CD4-positive, alpha-beta T cell (primary cell): ENCODE measurements around the gene CDK7. TPM values are rescaled to one million over a fixed set of nuclear protein-coding genes. Genes with fewer than 3 reads are reported as not detected.

Experiments used
- ATAC-seq: fragments of 200-7000 bp; cut with Tn5 transposase; one replicate; pipeline ENCODE4 v1.10.0; 2022; ENCODE audit warnings: mild to moderate bottlenecking; ENCODE audit not compliant: poor library complexity
- CTCF ChIA-PET: fragments of 350-600 bp; sonication (Branson Sonifier 250); formaldehyde crosslinking; loops from one replicate; lab custom pipeline; 2021; ENCODE audit warnings: antibody characterized with exemption, inconsistent platforms; lab: Charles Lee
- POLR2A ChIA-PET: fragments of 350-600 bp; sonication (Branson Sonifier 250); formaldehyde crosslinking; loops from one replicate; lab custom pipeline; 2021; ENCODE audit warnings: antibody characterized with exemption, inconsistent platforms; lab: Charles Lee
- DNase-seq, 14 experiments: peaks; one replicate each; pipeline ENCODE4 v3.0.0-alpha.2; 2013 to 2020; ENCODE audit warnings: mixed read lengths in 2 of 14
- H3K27ac ChIP-seq, 2 donors: one replicate each; pipeline versions ENCODE4 v1.5.1 to v1.7.0; 2013; ENCODE audit warnings: low read length in 2 of 2, low read depth in 1 of 2, mild to moderate bottlenecking in 1 of 2
- H3K27me3 ChIP-seq, 2 experiments: 1 replicate in 1 of 2; 2 replicates in 1 of 2; pipeline versions ENCODE4 v1.6.1 to v1.7.0; 2013; ENCODE audit warnings: low read length in 2 of 2, control low read depth in 1 of 2, mild to moderate bottlenecking in 1 of 2, moderate library complexity in 1 of 2; ENCODE audit not compliant: insufficient read depth in 2 of 2, control insufficient read depth in 1 of 2
- H3K36me3 ChIP-seq: one replicate; pipeline ENCODE4 v1.6.1; 2013; ENCODE audit warnings: low read length, control low read depth; ENCODE audit not compliant: insufficient read depth
- H3K4me1 ChIP-seq: one replicate; pipeline ENCODE4 v1.6.1; 2013; ENCODE audit warnings: low read length, control low read depth; ENCODE audit not compliant: insufficient read depth
- H3K4me3 ChIP-seq: one replicate; pipeline ENCODE4 v1.5.1; 2013; ENCODE audit warnings: mild to moderate bottlenecking, low read length, moderate library complexity
- H3K9me3 ChIP-seq, 2 experiments: 1 replicate in 1 of 2; 2 replicates in 1 of 2; pipeline versions ENCODE4 v1.6.1 to v1.7.0; 2013; ENCODE audit warnings: low read length in 2 of 2, mild to moderate bottlenecking in 2 of 2, control low read depth in 1 of 2, moderate library complexity in 1 of 2; ENCODE audit not compliant: control insufficient read depth in 1 of 2, insufficient read depth in 1 of 2
- H3K27ac Mint-ChIP-seq: one replicate; pipeline ENCODE4 v1.8.0; 2020; ENCODE audit warnings: mixed read lengths
- H3K27me3 Mint-ChIP-seq: one replicate; pipeline ENCODE4 v1.8.0; 2021; ENCODE audit warnings: mixed read lengths
- H3K36me3 Mint-ChIP-seq: one replicate; pipeline ENCODE4 v1.8.0; 2021; ENCODE audit warnings: low read depth, mixed read lengths
- H3K4me1 Mint-ChIP-seq: one replicate; pipeline ENCODE4 v1.8.0; 2021; ENCODE audit warnings: low read depth, mixed read lengths
- H3K4me3 Mint-ChIP-seq: one replicate; pipeline ENCODE4 v1.8.0; 2020; ENCODE audit warnings: mild to moderate bottlenecking, mixed read lengths
- H3K9me3 Mint-ChIP-seq: one replicate; pipeline ENCODE4 v1.8.0; 2020; ENCODE audit warnings: mixed read lengths
- CTCF ChIP-seq: fragments of 200-600 bp; IDR thresholded peaks from one replicate; pipeline ENCODE4 v1.8.0; 2022; ENCODE audit warnings: antibody characterized with exemption, mild to moderate bottlenecking
- intact Hi-C, 2 experiments: fragments of 100-400 bp; cut with DNase I in 1 of 2; cut with micrococcal nuclease in 1 of 2; formaldehyde crosslinking; loops; one replicate each; pipeline versions ENCODE4 v1.15.1 to v1.9.0; 2023 to 2025; cut with DNase I, micrococcal nuclease
- total RNA-seq, 174 experiments: library from RNA in 2 of 174; stranded (reverse) in 2 of 174; gene quantifications; one replicate each; pipeline ENCODE4 v1.2.3 and lab custom pipeline; 2021 to 2026

The CDK7 gene
- total RNA-seq, 2 experiments from 2014 or later, result 30.1 to 33.0 TPM

- intact Hi-C loops, result no loop called here
- Mint-ChIP-seq H3K9me3 (no peaks in the 10 kb centered on the region), H3K27me3 (no peaks in the 10 kb centered on the region), H3K4me3 (no peak overlapping the region), H3K36me3 (peaks cover 79% of the 10 kb centered on the region), H3K4me1 (peaks cover 5% of the 10 kb centered on the region), H3K27ac (no peak overlapping the region)
- no peak for ATAC-seq
- no peaks in the 10 kb centered on the region for H3K27me3 ChIP-seq
- H3K4me1 ChIP-seq, result no peaks in the 10 kb centered on the region
- DNase-seq, result no peak
- no peaks in the 10 kb centered on the region for H3K9me3 ChIP-seq
- no peak overlapping the region for H3K27ac ChIP-seq
- ChIA-PET POLR2A (no interaction called here), CTCF (interaction anchor here (0.7 kb wide), 1 partner anchor 47 kb away, joined by 4 read pairs; no protein-coding TSS in a partner anchor)
- H3K36me3 ChIP-seq, result peaks cover 41% of the 10 kb centered on the region
- TF ChIP-seq CTCF, result no peak
- no peak overlapping the region for H3K4me3 ChIP-seq
These were observed 34.2 kb downstream of the CDK7 start for GRCh38 chr5:69268899-69269298.

- Mint-ChIP-seq H3K4me1 (peaks cover 5% of the 10 kb centered on the region), H3K4me3 (no peak overlapping the region), H3K27me3 (no peaks in the 10 kb centered on the region), H3K36me3 (peaks cover 70% of the 10 kb centered on the region), H3K9me3 (no peaks in the 10 kb centered on the region), H3K27ac (no peak overlapping the region)
- Histone ChIP-seq H3K27me3 (no peaks in the 10 kb centered on the region), H3K27ac (no peak overlapping the region), H3K36me3 (peaks cover 38% of the 10 kb centered on the region), H3K4me1 (no peaks in the 10 kb centered on the region), H3K9me3 (no peaks in the 10 kb centered on the region), H3K4me3 (no peak overlapping the region)
- DNase-seq (no peak), ATAC-seq (no peak)
- no peak for TF ChIP-seq CTCF
- intact Hi-C loops, result no loop called here
- CTCF ChIA-PET, result no interaction called here
- POLR2A ChIA-PET, result interaction anchor here (0.6 to 1.7 kb wide), 3 partner anchors 8 to 64 kb away, joined by 3 read pairs; no protein-coding TSS in a partner anchor
These were observed 36.2 kb downstream of the CDK7 start for GRCh38 chr5:69270840-69271239.

DNA sequence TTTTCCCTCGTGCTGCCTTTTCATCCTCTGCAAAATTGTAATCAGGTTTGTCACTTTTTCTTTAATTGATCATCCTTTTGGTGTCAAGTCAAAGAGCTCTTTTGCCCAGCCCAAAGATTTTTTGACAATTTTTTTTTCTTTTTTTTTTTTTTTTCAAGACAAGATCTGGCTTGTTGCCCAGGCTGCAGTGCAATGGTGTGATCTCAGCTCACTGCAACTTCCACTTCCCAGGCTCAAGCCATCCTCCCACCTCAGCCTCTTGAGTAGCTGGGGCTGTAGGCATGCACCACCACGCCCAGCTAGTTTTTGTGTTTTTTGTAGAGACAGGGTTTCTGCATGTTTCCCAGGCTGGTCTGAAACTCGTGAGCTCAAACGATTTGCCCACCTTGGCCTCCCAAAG, 36.7 kb downstream of the CDK7 start:
- ChIA-PET CTCF (no interaction called here), POLR2A (interaction anchor here (0.6 to 1.7 kb wide), 2 partner anchors 8 to 20 kb away, joined by 3 read pairs; no protein-coding TSS in a partner anchor)
- H3K4me1 ChIP-seq, result no peaks in the 10 kb centered on the region
- intact Hi-C loops, result no loop called here
- H3K4me1 Mint-ChIP-seq, result peaks cover 5% of the 10 kb centered on the region
- H3K9me3 Mint-ChIP-seq, result no peaks in the 10 kb centered on the region
- H3K36me3 Mint-ChIP-seq, result peaks cover 70% of the 10 kb centered on the region
- no peaks in the 10 kb centered on the region for H3K27me3 Mint-ChIP-seq
- TF ChIP-seq CTCF, result no peak
- no peak overlapping the region for H3K4me3 Mint-ChIP-seq
- peaks cover 40% of the 10 kb centered on the region for H3K36me3 ChIP-seq
- no peaks in the 10 kb centered on the region for H3K27me3 ChIP-seq
- no peak overlapping the region for H3K4me3 ChIP-seq
- ATAC-seq (no peak), DNase-seq (no peak)
- no peaks in the 10 kb centered on the region for H3K9me3 ChIP-seq
- no peak overlapping the region for H3K27ac ChIP-seq
- H3K27ac Mint-ChIP-seq, result no peak overlapping the region
